ENCODE measurements around the gene C1QTNF6.

C1QTNF6 gene

DNA sequence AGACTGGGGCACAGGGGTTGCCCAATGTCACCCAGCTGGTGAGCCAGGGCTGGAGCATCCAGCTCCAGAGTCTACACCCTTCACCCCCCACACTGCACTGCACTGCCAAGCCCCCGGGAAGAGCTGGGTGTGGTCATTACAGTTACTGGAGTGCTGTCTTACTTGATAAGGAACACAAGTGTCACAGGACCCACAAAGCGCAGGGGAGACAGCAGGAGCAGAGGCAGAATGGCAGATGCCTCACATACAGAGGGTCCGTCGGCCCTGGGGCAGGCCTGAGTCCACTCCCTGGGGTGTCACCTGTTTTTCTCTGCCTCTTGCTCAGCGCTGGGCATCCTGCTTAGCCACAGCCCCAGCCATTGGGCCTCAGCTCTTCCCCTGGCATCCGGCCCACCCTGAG lies 46.1 kb downstream of the C1QTNF6 start:
- DNase-seq (ENCODE audit: low spot score): no peak

- DNase-seq (ENCODE audit: low spot score): no peak
These were observed 46.6 kb downstream of the C1QTNF6 start for GRCh38 chr22:37141476-37141875.

GRCh38 chr22:37140686-37141323 lies 47.2 kb downstream of the C1QTNF6 start:
- no peak for DNase-seq (ENCODE audit: low spot score)

DNA sequence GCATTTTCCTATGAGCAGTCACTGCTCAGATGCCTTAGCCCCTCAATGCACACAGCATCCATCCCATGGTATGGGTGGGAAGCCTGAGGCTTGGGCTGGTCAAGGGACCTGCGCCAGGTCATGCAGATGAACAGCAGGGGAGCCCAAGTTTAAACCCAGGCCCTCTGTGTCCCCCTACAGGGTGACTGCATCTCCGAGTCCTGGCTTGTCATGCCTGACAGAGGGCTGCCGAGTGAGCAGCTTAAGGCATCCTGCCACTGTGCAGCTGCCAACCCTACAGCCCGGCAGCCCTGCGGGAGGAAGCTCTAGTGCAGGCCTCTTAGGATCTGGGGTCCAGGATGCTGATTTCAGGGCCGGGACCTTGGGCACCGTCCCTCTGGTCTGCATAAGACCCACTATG lies 48.3 kb downstream of the C1QTNF6 start:
- DNase-seq (ENCODE audit: low spot score): no peak

DNA sequence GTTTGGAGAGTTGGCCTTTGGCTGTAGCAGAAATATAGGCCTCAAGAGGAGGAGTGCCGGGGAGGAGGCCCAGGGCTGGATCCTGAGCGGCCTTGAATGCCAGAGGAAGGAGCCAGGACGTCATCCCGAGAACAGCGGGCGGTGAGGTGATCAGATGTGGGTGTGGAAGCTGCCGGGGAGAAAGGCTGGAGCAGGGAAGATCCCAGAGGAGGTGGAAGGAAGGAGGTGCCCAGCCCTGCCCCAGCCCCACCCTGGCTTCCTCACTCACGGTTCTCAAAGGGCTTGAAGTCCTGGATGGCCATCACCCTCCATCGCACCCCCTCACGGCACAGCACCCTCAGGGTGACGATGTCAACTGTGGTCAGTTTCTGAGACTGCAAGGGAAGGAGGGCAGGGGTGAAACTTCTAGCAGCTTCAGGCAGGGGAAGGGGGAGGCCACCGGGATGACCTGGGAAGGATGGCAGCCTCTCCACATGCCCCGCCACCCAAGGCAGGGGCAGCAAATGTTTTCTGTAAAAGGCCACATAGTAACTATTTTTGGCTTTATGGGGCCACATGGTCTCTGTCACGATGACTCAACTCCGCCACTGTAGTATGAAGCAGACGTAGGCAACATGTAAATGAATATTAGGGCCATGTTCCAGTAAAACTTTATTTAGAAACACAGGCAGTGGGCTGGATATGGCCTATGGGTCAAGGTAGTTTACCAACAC lies 49.0 kb downstream of the C1QTNF6 start:
- no peak for DNase-seq (ENCODE audit: low spot score)

DNA sequence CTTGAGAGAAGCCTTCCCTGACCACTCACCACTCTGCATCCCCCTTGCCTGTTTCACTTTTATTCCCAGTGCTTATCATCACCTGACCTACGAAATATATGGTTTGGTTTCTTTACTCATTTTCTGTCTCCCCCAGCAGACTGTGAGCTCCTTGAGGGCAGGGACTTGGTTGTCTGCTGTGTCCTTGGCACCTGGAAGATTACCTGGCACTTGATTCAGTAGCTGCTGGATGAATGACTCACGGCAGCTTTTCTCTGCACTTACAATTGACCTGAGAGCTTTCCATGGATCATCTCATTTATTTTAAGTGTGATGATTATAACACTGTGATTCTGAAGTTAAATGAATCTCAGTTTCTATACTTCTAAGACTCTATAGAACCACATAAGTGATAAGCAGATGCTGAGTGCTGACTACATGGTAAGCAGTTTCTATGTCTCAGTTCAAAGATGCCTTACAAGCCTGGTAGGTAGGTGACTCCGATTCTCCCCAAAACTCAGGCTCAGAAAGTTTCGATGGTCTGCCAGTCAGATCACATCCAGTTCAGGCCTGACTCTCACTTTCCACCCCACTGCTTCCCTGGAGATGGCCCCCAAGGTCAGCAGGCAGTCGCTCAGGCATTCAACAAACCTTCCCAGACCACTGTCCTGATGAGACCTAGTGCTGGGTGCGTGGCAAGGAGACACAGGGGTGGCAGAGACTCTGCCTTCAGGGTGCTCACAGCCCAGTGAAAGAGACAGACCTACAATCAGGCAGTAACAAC lies 50.0 kb downstream of the C1QTNF6 start:
- DNase-seq (ENCODE audit: low spot score): no peak

DNA sequence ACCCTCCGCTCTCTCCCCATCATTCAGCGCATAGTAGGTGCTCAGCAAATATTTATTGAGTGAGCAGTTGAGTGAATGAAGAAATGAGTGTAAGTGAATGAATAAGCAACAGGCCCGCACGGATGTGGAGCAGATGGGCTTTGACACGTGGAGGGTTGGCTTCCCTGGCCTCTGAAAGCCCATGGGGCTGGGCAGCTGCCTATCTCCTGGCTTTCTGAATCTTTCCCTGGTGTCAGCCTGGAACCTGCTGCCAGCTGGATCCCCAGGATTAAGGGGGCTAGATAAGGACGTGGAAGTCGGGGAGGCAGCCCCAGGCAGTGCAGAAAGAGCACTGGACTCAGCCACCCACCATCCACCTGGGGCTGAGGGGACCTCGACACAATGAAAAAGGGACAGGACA lies 50.9 kb downstream of the C1QTNF6 start:
- DNase-seq (ENCODE audit: low spot score): no peak

GRCh38 chr22:37135023-37135422 lies 53.0 kb downstream of the C1QTNF6 start:
- DNase-seq (ENCODE audit: low spot score): no peak

DNA sequence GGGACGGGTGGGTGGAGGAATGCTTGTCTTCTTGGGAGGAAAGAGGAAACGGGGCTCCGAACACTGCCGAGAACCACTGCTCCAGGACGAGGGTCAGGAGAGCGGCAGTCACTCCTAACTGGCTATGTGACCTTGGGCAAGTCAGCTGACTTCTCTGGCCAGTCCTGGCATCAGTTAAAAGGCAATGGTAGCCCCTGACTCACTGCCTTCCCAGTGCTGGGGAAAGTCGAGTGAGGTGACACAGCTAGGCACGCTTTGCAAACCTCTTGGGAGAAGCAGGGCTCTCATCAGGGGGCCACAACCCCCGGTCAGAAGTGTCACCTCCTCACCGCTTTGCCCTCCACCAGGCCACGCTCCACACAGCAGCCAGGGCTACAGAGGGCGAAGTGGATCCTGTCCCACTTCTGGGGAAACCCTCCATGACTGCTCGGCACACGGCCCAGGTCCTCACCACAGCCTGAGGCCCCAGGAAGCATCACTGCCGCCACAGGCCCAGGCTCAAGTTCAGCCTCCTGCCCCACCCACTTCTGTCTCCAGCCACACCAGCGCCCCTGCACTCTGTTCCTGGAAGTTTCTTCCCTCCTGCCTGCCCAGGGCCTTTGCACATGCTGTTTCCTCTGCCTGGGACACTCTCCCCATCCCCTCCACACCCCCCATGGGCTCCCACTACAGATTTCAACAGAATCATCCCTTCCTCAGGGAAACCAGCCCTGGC lies 54.6 kb downstream of the C1QTNF6 start:
- DNase-seq (ENCODE audit: low spot score): no peak

DNA sequence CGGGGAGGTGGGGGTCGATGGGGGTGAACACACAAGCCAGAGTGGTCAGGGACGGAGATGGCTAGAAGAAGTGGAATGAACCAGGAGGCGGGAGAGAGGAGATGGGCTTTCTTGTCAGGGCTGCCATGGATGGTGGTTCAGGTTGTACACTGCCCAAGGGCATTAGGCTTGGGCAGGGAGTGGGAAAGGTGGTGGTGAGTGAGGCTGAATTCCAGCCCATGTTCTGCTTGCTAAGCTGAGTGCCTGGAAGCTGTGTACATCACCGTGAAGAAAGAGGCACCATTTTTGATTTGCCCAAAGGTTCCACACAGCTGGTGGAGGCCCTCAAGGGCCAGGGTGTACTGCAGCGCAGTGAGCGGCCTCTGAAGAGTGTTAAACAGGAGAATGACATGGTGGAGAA lies 55.3 kb downstream of the C1QTNF6 start:
- DNase-seq (ENCODE audit: low spot score): no peak

All from activated CD4-positive, alpha-beta T cell treated with anti-CD3 and anti-CD28 coated beads, Interleukin-2, Interleukin-4, amounts not matched to agents 100 ng/mL and 50 ng/mL, durations not matched to agents 16 hours and 8 hours (primary cell).